GM18508 (cell line): ENCODE measurements around the gene MROH8.
"Not testable (repeated sequence)": the region's sequence is repeated elsewhere in the genome, so short reads cannot be mapped to it uniquely, and the experiment has no call there.

Experiments
- ATAC-seq: cut with Tn5 transposase; IDR thresholded peaks from one replicate; pipeline ENCODE4 v1.9.1; 2021; ENCODE audit warnings: moderate number of reproducible peaks; ENCODE audit not compliant: insufficient read depth, unreplicated experiment

Gene MROH8

DNA sequence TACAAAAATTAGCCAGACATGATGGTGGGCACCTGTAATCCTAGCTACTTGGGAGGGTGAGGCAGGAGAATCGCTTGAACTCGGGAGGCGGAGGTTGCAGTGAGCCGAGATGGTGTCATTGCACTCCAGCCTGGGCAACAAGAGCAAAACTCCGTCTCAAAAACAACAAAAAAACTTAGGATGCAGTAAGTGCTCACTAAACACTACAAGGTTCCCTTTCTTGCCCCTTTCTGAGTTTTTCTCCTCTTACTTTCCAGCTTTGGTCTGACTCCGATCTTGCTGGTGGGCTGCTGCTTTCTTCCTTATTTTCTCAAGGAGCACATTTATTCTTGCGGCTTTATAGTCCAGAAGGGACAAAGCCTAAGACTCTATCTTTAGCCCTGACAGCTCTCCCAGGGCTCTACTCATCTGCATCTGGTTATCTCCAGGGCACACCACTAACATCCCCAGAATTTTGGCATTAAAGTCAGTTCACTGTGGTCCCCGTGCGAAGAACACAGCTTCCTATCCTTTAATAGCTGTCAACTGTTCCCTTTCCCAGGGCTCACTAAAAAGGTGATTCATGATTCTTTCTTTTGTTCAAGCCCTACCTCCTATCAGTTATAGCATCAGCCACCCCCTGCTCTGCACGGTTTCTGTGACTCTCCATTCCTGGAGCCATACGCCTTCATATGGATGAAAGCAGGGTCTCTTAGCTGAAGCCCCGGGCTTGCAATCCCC lies 17.4 kb downstream of the MROH8 start:
- ATAC-seq: no peak

DNA sequence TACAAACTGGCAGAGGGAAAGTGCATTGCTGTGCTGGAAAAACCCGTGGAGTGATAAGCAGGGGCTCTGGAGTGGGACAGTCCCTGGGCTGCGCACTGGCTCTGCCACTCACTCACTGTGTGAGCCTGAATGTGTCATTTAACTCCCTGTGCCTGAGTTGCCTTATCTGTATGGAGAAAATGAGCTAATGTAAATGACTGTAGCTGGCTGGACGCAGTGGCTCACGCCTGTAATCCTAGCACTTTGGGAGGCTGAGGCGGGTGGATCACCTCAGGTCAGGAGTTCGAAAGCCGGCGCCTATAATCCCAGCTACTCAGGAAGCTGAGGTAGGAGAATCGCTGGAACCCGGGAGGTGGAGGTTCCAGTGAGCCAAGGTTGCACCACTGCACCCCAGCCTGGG lies 18.7 kb downstream of the MROH8 start:
- no peak for ATAC-seq

DNA sequence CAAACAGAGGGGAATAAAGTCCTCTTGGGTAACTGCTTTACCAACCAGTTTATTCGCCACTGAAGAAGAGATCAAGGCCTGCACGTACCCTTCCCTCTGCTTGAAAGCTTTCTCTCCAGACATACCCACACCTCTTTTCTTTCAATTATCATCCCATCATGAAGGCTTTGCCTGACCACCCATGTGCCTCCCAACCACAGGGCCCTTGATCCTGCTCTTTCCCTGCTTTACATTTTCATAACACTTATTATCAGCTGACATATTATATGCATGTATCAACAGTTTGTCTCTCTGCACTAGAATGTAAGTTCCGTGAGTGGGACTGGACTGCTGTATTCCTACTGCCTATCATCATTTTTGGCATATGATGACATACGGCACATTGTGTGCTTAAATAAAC lies 21.1 kb downstream of the MROH8 start:
- no peak for ATAC-seq

DNA sequence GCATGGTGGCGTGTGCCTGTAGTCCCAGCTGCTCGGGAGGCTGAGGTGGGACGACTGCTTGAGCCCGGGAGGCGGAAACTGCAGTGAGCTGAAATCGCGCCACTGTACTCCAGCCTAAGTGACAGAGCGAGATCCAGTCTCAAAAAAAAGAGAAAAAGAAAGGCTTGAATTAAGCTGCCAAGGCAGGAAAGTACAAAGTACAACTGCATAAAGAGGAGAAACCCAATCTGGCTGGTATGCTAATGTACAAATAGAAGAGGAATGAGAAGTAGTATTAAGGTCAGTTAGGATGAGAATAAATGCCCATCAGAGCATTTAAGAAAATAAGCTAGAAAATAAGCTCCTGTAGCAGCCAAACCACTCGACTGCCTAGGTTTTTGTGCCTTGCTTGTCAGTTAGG lies 23.4 kb downstream of the MROH8 start:
- no peak for ATAC-seq

DNA sequence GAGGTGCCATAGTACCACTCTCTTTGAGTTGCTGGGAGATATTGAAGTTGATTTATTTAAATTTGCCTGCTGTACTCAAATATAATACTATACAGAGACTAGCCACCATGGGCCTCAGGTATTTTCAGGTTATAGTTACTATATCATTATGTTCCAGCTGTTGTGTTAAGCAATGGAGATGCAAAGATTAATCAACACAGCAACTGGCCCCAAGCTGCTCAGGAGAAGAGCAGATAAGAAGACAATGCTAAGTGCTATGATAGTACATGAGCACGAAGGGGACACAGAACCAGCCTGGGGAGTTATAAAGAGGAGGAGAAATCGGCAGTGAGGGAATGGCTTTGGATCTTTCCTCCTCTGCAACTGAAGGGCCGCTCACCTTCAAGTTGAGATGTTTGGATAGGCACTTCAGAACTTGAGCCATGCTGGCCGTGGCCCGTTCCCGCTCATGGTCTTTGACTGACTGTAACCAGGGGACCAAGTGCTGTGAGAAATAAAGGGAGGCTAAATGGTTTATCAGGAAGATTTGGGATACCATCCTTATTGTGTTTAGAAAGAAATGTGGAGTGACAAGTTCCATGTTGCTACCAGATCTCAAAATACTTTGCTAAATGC lies 24.6 kb downstream of the MROH8 start:
- no peak for ATAC-seq

DNA sequence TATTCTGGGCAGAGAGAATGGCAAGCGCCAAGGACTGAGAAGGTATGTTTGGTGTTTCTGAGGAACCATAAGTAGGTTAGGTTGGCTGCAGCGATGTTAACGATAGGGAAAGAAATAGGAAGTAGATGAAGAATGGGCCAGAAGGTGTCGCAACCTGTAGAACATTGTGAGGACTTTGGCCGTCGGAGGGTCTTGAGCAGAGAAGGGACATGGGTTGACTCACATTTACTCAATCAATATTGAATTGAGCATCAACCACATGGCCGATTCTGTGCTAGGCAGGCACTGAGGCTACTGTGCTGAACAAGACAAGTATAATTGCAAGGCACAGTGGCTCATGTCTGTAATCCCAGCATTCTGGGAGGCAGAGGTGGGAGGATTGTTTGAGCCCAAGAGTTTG lies 27.1 kb downstream of the MROH8 start:
- ATAC-seq: no peak

DNA sequence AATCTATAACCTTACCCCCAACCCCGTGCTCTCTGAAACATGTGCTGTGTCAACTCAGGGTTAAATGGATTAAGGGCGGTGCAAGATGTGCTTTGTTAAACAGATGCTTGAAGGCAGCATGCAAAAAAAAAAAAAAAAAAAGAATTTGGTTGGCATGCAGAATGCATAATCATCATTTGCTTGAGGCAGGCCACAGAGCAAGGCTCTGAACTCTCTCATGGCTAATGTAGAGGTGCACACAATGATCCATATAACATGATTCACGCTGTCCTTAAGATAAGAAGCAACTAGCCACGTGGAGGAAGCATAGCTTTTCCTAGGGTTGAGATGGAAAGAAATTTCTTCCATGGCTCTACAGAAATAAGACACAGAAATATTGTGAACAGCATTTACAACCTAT lies 27.8 kb downstream of the MROH8 start:
- no peak for ATAC-seq

DNA sequence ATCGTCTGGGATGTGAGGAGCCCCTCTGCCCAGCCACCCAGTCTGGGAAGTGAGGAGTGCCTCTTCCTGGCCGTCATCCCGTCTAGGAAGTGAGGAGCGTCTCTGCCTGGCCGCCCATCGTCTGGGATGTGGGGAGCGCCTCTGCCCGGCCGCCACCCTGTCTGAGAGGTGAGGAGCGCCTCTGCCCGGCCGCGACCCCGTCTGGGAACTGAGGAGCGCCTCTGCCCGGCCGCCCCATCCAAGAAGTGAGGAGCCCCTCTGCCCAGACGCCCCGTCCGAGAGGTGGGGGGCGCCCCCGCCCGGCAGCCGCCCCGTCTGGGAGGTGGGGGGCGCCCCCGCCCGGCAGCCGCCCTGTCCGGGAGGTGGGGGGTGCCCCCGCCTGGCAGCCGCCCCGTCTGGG lies 28.5 kb downstream of the MROH8 start:
- ATAC-seq: not testable (repeated sequence)

DNA sequence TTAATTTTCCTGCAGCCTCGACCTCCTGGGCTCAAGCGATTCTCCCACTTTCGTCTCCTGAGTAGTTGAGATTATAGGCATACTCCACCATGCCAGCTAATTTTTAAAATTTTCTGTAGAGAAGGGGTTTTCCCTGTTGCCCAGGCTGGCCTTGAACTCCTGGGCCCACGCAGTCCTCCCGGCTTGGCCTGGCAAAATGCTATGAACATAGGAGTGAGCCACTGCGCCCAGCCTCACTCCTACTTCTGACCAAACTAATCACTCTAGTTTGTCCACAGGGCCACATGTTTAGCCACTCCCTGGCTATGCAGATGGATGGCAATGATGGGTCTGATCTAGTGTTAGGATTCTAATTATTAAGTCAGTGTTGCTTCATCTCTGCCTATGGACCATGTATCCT lies 32.1 kb downstream of the MROH8 start:
- no peak for ATAC-seq

DNA sequence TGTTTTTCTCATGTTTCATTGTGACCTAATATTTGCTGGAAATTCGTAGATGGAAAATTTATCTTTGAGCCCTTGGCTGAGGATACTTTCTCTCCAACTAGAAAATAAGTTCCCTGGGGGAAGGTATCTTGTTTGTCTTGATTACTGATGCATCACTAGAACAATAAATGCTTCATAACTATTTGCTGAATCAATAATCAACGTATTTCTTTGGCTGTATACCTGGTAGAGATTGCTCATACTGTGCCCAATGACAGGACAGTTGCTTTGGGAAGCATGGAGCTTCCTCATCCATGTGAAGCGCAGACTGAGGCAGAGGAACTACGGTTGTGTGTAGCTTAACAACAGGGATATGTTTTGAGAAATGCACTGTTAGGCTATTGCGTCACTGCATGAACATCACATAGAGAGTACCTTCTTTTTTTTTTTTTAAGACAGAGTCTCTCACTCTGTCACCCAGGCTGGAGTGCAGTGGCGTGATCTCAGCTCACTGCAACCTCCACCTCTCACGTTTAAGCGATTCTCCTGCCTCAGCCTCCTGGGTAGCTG lies 34.4 kb downstream of the MROH8 start:
- ATAC-seq: no peak

DNA sequence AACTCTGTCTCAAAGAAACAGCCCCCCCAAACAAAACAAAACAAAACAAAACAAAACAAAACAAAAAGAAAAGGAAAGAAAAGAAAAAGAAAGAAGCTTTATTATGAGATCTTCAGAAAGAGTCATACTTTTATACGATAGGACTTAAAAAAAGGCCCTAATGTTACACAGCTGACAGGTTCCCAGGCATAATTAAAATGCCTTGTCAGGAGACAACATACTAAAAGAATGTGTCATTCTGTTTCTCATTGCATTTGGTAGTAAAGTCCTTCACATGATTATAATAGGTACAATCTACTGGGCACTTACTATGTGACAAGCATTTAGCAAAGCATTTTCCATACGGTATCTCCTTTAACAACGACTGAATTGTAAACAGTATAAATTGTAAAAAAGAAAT lies 36.6 kb downstream of the MROH8 start:
- no peak for ATAC-seq

DNA sequence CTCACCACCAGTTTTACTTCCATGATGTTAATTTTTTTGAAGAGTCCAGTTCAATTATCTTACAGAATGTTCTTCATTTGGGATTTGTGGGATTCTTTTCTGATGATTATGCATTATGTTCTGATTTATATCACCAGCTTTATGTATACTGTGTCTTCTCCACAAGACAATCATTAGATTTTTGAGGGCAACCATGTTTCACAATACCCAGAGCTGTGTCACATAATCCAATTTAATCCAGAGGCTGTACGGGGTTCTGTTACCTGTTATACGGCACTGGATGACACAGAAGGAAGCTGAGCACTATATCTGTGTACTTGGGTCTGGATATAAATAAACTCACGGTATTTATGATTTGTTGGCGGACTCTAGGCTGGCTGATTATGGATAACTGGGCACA lies 41.8 kb downstream of the MROH8 start:
- no peak for ATAC-seq

DNA sequence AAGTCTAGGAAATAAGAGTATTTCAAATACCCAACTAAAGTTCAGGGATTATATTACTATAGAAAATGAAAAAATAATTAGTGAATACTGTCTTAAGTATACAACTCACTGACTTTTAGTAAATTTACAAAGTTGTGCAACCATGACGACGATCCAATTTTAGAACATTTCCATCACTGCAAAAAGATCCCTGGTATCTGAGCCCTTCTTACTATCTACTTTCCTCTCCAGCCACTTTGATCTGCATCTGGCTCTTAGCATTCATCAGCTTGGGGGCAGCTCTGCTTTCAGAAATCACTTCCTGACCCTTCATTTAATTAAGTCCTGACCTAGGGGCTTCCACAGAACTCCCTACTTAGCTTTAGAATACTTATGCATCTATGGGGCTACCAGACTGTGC lies 45.4 kb downstream of the MROH8 start:
- ATAC-seq: no peak

DNA sequence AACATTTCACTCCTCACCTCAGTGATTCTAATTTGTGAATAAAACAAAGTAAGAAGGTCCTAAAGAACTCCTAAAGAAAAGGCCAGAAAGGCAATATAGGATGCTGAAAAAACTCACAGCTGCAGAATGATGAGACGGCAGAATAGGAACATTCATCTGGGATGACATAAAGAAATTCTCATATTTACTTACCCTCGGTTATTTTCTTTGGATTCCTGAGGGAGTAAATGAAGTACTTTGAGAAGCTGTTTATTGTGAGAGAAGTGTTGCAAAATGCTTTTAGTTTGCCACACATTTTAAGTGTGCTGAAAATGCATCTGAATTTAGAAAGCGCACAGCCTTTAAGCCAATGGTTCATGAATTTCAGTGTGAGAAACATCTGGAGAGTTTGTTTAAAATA lies 47.9 kb downstream of the MROH8 start:
- ATAC-seq: no peak

DNA sequence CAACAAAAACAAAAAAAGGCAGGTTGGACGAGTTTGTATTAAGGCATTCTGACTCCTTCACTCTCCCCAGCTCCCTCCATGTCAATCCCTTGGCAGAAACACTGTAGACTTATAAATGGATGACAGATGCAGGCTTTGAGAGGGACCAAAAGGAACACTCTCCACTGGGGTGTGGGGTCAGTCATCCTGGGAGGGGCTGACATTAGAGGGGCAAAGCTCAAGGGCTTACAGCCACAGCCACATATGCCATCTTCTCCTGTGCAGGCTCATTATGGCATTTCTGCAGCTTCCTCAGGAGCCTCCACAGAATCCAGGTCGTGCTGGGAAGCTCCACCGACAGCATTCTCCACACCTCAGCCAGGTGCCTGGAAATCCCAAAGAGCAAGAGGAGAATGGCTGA lies 50.5 kb downstream of the MROH8 start:
- no peak for ATAC-seq

DNA sequence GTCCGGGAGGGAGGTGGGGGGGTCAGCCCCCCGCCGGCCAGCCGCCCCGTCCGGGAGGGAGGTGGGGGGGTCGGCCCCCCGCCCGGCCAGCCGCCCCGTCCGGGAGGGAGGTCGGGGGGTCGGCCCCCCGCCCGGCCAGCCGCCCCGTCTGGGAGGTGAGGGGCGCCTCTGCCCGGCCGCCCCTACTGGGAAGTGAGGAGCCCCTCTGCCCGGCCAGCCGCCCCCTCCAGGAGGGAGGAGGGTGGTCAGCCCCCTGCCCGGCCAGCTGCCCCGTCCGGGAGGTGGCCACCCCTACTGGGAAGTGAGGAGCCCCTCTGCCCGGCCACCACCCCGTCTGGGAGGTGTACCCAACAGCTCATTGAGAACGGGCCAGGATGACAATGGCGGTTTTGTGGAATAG lies 53.1 kb downstream of the MROH8 start:
- ATAC-seq: not testable (repeated sequence)

DNA sequence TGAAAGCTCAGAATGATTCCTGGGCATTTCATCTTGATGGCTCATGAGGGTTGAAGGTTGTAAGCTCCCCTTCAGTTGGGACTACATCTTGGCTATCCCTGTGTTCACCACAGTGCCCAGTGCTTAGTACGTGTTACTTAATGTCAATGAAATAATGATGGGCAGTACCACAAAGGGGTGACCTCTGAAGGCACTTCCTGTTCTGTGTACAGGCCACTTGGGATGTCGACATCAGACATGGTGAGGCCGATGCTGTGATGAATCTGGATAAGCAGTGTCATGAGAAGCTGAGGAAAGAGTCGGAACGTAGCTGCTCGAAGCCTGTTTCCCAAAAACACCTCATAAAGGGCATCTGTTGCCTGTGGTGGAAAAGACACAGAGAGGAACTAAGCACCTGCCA lies 55.9 kb downstream of the MROH8 start:
- ATAC-seq: no peak

DNA sequence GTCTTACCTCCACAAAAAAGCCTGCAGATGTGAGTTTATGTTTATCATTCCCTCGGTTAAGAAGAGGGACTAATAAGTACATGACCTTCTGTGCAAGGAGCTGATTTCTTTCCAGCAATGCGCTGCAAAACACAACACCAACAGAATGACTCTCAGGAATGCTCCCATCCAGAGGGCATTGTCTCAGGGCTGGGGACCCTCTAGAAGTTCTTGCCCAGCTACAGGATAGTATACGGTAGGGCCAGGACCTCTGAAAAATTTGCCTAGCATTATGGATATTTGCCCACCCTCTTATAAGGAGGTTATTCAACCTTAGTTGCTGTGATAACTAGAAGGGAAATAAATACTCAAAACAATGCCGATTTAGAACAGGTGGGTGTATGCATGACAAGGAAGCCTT lies 58.9 kb downstream of the MROH8 start:
- no peak for ATAC-seq

DNA sequence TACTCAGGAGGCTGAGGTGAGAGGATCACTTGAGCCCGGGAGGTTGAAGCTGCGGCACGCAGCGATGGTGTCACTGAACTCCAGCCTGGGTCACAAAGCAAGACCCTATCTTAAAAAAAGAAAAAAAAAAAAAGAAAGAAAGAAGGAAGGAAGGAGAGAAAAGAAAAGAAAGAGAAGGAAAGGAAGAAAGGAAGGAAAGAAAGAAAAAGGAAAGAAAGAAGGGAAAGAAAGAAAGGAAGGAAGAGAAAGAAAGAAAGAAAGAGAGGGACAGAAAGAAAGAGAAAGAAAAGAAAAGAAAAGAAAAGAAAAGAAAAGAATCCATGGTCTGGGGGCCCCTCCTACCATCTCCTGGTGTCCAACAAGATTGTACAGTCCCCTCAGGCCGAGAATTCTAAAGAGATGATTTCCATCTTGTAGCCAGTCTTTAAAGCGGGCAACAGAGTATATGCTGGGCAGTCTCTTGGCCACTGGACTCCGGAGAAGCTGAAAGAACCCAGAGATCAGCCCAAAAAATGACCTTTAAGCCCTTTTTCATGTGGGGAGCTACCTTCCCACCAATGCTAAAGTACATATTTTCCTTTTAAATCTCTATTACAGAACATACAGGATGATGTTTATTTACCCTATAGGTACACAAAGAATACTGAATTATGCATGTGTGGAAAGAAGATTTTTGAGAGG lies 59.9 kb downstream of the MROH8 start:
- no peak for ATAC-seq

DNA sequence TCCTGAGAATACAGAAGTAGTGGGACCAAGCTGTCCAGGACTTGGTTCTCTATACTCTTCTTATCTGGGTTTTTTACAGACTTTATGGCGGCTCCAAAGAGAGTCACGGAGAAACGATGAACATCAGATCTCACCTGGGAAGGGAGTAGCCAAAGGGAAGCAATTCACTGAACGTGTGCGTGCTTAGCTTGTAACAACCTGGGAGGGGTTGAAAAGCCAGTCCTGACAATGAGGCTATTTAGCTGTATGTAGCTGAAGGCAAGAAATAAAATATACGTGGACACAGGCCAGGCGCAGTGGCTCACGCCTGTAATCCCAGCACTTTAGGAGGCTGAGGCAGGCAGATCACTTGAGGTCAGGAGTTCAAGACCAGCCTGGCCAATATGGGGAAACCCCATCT lies 65.3 kb downstream of the MROH8 start:
- no peak for ATAC-seq

DNA sequence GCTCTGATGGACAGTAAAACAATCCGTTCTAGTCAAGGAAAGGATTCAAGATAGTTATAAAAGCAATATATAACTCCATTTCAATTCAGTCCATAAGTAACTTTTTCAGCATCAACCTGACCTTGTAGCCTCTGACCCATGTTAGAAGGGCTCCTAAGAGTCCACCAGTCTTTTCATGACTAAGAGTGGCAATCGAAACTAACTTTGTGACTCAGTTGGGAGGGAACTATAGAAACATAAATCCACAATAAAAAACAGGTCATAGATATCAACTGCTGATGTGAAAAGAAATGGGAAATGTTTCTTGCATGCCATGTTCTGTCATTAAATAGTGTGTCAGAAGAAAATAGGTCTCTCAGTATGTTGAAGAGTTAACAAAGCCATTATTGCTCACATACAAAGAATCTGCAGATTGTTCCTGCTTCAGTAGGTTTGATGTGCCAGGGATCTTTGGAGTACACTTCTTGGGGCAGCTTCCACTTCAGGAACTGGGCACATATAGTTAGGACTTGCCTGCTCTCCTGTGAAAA lies 67.4 kb downstream of the MROH8 start:
- ATAC-seq: no peak
